ENCODE data around the gene LDLRAD3.
A peak's percentile ranks its signal among the peaks of the same experiment; 100 is the strongest.

LDLRAD3 gene

DNA sequence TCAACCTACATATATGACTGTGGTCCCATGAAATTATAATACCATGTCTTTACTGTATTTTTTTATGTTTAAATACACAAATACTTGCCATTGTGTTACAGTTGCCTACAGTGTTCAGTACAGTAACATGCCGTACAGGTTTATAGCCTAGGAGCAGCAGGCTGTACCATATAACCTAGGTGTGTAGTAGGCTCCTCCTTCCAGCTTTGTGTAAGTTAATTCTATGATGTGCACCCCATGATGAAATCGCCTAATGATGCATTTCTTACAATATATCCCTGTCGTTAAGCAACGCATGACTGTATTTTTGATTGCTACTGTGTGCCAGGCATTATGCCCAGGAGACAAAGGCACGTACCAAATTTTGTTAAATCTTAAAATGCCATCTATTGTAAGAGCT is 163.7 kb downstream of the LDLRAD3 start:
- DNase-seq, result no peak

DNA sequence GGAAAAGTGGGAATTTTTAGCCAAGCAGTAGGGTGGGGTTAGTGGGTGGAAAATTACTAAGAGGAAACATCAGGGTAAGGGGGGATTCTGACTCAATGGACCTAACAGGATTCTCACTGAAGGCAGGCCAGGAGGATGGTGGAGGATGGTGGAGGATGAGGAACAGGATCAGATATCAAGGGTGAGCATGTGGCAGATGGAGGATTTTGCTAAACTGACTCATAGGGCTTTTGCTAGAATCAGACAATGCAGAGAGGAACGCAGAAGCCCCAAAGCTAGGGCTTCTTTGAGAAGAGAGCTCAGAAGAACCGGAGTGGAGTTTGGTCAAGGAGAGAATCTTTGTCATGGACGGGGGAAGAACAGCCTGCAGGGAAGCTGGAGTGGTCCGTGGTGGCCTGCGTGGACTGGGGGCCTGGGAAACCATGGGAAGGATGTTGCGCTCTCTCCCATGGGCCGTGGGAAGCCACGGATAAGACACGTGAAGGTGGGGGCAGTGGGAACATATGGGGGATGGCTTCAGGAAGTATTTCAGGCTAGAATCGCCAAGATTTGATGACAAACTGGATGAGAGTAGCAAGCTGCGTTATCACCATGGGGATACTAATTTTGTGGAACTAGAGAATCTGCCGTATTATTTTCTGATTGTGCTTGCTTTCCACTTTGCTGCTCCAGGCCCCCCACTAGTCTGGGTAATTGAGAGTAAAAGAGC is 165.2 kb downstream of the LDLRAD3 start:
- DNase-seq, result peak; percentile 34

DNA sequence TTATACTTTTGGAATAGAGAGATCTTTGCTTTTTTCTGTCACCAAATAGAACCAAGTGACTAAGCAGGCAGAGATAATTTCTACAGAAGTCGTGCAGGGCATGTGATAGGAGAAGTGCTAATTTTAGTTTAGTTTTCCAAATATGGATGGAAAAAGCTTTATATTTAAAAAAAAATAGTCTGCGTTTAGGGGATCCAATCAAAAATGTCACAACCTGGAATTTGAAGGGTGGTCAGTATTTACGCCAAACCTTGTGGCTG is 165.7 kb downstream of the LDLRAD3 start:
- DNase-seq, result peak; percentile 27

DNA sequence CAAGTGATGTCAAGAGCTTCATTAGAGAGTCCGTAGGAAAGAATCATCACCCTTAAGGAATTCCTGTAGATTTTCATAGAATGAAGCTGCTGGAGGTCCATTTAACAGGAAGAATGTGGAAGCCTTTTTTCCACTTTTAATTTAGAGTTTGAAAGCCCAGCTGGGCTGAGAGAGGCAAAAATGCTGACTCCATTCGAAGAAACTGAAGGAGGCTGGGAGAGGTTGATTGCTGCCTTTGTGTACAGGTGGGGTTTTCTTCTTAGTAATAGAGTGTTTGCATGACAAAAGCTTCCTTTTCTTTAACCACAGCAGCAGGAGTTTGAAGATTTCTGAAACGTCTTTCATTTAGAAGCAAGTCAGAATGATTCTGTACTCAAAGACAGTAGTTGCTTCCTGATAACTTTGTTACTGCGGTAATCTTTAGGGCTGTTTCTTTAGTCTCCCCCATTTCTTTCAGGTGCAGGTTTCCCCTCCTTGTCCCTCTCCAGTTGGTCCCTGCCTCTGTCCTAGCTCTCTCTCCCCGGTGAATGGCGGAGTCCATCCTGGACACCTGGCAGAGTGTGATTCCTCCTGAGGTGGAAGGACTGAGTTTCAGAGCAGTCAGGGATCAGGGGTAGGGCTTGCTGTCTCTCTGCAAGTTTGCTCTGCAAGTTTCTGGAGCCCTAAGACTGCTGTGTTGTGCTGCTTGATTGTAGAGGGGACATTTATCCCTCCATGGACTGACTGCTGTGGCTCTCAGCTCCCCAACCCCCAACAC is 166.2 kb downstream of the LDLRAD3 start:
- peak; percentile 41 for DNase-seq

DNA sequence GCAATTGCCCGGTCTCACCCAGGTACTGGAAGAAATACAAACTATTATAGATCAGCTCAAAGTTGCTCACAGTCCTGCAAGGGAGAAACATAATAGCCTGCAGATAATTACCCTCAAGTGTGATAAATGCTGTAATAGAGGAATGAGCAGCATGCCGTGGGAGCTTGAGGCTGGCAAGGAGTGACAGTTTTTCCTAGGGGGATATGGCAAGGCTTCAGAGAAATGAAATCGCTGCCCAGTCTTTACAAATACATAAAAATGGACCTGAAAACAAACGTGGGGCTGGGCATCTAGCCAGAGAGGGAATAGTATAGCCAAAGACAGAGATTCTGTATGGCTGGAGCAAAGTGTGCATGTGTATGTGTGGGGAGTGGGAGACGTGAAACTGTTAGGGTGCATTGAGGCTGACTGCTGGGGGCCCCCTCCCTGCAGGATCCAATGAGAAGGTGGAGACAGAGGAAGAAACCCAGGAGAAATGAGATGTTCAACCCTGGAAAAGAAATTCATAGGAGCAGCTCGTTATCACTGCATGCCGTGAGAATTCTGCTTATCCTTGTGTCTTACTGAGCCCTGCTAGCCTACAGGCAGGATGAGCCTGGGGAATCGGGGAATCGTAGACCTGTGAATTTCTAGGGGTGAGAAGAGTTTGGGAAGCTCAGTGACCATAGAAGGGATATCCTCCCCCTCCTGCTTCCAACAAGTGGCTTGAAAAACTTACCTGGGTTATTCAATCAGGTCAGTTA is 167.0 kb downstream of the LDLRAD3 start:
- DNase-seq, result no peak

DNA sequence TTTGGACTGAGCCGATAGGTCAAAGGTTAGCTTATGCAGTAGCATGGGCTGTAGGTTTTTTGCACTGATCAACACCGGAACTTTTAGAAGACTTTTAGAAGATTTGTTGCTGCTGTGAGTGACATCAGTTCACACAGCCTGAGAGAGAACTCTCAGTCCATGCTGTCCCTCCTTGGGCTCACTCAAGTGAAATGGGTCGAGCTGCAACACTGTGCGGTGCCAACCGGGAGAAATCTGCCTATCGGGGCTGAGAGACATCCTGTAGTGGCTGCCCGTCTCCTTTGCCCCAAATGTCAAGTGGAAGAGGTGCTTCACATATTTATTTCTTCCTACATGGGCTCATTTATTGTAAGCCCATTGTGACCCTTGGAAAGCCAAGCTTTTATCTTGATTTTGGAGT is 170.2 kb downstream of the LDLRAD3 start:
- DNase-seq, result no peak

DNA sequence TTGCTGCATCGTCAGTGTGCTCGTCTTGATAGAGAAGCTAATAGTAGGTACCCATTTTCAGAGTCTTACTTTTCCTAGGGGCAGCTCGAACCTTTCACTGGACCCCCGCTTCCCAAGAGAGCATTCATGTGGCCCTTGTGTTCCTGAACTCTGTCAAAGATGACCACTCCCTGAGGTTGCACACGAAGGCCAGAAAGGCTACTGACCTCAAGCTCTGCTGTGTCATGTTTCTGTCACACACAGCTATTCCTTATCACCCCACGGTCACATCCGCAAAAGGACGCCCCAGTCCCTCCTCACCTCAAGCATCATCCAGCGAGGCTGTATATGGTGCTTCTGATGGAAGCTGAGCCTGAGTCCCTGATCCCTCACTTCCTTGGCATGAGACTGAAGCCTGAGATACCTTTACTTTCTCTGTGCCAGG is 171.5 kb downstream of the LDLRAD3 start:
- no peak for DNase-seq

DNA sequence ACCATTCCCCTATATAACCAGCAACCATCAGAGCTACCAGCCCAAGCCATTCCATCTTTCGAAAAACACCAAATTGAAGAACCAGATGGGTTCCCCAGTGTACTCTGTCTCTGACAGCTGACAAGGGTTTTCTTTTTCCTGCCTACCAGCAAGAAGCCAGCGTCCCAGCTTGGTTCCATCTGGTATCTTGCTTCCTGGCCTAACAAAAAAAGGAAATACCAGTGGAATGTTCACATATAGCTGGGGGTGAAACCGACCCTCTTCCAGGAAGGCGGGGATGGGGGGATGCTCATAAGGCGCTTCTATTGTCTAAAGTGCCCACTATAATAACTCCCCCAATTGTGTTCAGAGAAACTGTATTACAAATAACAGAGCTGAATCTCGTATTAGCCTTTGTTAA is 172.3 kb downstream of the LDLRAD3 start:
- DNase-seq, result no peak

DNA sequence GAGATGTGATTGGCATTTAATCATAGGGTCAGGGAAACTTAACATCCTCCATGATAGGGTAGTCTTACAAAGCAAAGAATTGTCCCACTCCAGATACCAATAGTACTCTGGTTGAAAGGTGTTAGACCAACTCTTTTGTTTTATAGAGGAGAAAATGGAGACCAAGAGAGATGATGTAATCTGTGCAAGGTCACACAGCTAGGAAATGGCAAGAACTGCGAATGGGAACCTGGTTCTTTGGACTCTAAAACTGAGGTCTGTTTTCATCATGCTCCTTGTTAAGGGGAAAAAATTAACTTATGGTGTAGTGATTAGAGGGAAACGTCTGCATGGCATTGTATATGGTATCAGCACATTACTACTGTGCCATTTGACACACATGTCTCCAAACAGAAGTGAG is 174.2 kb downstream of the LDLRAD3 start:
- DNase-seq, result no peak

DNA sequence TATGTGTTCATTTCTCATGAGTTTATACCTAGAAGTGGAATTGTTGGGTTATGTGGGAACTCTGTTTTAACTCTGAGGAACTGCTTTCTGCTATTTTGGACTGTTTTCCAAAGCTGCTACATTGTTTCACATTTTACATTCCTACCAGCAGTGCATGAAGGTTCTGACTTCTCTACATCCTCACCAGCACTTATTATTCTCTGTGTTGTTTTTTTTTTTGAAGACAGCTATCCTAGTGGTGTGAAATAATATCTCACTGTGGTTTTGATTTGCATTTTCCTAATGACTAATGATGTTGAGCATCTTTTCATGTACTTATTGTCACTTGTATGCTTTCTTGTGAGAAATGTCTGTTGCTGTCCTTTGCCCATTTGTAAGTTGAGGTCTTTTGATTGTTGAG is 175.4 kb downstream of the LDLRAD3 start:
- DNase-seq, result no peak

DNA sequence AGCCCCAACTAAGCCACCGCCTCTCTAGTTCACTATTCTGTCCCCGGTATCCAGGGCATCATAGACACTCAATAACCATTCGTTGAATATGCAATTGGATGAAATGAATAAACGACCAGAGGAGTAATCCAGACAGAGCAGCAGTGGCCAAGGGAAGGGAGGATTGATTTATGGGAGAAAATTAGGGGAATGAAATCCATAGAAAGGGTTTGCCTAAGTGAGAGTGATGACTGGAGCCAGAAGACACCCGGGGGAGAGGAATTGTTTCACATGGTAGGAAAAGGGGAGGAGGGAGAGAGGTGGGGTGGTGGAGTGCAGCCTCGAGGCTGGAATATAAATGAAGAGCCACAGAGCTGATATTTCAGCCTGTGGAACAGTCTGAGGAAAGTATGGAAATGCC is 177.2 kb downstream of the LDLRAD3 start:
- DNase-seq, result no peak

DNA sequence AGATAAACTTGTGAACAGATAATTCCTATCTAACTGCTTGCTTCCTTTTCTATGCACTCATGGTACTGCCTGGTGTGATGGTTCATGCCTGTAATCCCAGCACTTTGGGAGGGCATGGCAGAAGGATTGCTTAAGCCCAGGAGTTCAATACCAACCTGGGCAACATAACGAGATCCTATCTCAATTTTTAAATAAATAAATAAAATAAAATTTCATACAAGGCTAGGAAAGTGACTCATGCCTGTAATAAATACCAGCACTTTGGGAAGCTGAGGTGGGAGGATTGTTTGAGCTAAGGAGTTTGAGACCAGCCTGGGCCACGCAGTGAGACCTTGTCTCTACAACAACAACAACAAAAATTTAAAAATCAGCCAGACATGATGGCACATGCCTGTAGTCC is 178.8 kb downstream of the LDLRAD3 start:
- DNase-seq, result no peak

DNA sequence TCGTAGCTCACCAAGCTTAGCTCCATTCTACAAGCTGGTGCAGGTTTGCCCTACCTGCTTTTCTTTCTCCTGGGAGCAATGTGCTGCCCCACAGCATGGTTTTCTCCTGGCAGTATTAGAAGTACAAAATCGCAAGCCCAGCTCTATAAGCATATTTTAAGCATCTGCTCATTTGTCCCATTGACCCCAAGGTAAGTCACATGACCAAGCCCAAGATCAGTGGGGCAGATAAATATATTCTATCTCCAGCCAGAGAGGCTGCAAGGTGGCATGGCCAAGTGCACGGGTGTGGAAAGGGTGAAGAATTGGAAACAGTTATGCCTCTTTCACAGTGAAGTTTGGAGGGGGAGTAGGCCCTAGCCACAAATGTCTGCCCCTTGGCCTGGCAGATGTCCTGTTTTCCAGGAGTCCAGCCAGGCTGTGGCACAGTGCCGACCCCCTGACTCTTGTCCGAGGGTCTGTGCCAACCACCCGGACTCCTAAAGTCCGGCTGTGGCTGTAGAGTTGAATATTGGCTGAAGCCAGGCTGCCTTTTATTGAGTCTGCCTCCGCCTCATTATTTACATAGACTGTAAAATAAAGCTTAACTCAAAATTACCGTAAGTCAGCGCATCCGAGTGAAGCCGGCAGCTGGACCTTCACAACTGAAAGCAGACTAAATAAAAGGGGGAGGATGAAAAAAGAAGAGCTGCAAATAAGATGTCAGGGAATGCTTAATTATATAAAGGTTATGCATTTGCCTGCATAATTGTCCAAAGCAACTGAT is 179.7 kb downstream of the LDLRAD3 start:
- DNase-seq, result no peak

DNA sequence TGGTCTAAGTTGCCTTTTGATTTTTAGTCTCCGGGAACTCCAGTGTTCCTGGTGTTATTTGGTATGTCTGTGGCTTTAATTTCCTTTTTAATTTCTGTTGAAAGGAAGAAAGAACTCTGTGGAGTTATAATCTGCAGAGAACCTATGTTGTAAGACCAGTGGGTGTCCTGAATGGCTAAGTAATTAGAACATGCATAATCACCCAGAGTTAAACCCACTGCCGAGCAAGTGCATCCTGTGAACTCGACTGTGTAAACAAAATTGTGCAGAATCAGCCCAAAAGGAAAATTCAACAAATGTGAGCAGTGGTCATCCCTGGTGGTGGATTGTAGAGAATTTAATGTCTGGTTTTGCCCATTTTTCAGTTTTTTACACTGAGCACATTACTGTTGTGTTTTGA is 182.8 kb downstream of the LDLRAD3 start:
- DNase-seq, result no peak

DNA sequence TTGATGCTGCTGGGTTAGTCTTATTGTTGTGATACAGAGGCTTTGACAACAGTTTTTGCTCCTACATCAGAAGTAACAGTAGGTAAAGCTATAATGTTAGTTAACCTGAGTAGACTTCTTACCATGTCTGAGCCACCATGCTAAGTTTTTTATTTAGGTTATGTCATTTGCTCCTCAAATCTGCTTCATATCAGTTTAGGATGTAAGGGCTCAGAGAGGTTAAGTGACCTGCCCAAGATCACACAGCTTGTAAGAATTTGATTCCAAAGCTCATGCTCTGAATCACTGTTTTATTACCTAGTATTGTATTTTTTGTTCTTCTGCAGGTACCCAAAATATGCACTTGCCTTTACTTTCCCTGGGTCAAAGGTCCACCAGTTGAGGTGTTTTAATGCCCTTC is 183.7 kb downstream of the LDLRAD3 start:
- DNase-seq, result no peak

DNA sequence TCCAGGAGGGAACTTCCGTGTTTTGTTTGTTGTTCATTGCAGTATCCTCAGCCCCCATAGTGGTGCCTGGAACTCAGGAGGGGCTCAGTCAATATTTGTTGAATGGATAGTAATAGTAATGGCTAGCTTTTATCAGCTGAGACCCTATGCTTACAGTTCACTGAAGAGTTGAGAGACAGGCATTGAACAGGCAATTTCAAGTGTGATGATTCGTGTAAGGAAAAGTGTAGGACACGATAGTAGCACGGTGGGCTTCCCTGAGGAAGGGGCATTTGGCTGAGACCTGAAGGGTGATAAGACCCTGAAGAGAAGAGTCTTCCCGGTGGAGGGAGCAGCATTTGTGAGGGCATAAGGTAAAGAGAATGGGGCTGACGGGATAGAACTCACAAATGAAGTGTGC is 186.1 kb downstream of the LDLRAD3 start:
- DNase-seq, result no peak

DNA sequence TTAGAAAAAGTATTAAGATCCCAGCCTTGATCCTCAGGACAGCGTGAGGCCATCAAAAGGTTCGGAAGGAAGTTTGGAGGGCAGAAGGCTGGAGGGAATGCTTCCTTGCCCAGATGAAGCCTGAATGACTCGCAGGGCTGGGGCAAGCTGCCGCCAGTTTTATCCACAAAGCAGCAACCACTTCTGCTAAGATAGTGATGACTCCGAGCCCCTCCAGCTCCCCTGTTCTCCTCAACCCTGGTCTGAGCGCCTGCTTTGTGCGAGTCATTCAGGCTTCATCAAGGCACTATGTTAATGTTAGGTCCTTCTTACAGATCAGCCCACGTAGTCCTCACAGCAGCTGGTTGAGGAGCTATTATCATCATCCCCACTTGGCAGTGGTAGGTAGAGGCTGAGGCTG is 186.5 kb downstream of the LDLRAD3 start:
- no peak for DNase-seq

DNA sequence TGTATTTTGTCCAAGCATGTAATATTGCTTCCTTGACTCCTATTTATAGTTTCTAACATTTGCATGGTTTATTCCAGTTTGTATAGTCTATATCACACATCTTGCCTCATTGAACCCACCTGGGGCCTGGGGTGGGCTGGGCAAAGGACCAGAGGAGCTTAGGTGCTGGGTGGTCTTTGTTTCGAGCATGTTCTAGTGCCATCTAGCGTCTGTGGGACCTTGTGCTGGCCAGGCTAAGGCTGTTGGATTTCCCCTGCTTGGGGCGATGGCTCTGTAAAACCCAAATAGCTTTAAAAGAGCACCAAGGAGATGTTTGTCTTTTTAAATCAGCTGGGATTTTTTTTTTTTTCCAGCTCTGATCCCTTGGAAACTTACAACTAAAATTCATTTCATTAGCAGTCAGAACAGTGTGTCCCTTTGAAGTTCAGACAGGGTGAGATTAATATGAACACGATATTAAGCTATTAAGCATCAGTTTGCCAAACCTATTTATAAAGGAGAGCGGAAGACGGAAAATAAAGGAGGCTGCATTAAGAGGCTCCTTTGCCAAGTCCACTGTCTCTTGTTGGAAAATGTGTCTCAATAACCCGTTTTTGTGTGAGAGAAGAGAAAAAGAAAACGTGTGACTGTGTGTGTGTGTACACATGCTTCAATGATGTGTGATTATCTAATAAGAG is 188.0 kb downstream of the LDLRAD3 start:
- peak; percentile 74 for DNase-seq

DNA sequence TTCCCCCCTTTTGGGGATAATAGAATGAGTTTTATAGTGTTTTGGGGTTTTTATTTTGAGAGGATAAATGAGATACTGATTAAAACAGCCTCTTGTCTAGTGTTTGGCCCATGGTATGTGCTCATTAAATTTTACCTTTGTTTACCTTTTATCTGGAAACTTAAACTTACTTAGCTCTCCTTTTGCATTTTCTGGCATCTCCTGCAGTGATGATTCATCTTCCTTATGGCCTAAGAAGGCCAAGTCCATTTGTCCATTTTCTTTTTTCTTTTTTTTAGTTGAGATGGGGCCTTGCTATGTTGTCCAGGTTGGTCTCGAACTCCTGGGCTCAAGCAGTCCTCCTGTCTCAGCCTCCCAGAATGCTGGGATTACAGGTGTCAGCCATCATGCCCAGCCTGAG is 189.1 kb downstream of the LDLRAD3 start:
- DNase-seq, result no peak

DNA sequence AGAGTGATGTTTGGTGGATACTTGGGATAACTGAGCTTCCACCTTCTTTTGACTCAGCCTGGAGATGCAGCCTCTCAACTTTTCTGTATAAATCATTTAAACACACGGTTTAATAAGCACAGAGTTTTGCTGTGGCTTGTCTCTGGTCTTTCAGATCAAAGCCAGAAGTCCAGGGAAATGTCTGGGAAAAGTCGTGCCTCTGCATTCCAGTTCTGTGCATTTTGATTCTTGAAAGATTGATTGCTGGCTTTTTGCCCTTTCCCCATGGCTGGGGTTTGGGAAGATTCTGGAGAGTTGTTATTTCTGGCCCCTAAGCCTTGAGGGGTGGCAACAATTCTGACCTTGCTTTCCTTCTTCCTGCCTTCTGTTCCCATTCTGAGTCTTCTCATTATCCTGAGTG is 191.2 kb downstream of the LDLRAD3 start:
- no peak for DNase-seq

DNA sequence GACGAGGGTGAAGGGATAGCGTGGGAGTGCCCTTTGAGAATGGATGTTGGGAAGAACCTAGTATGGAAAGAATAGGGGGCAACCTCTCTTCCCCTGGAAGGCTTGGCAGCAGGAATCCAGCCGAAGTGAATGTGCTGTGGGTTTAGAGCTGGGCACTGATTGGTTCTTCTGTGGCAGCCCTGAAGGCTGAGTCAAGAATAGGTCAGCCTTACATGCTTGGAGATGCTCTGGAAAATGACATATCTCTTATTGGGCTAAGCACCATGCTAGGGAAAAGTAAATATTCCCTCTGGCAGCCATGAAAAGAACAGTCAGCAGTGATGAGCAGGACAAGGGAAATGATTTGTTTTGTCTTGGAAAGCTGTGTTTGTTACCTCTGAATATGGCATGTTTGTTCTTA is 195.9 kb downstream of the LDLRAD3 start:
- no peak for DNase-seq

DNA sequence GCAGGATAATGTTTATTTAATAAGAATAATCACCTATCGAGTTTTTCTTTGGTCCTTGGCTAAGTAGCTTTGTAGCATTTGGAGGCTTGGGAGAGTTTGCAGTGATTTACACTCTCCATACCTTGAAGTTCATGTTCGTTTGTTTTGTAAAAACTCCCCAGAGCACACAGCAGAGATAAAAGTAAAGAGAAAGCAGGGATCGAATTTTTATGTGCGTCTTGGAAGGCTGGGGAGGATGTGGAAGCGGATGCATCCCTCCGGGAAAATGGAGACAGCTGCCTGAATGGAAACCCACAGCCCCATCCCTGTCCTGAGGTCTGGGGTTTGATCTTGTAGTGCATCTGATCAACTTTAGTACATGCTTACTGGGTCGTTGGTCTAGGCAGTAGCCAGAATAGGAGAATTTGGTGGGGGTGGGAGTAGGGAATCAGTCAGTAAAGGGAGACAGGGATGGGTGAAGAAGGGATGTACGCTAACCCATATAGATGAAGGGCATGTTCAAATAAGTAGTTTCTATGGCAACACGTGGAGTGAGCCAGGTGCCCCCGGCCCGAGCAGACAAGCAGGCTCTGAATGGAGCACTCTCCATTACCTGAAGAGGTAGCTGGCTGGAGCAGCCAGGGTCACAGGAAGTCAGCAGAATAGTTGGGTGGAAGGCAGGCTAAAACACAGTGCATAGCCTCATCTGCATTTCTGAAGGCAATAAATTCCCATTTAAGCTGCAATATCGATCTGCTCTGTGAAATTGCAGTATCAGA is 197.5 kb downstream of the LDLRAD3 start:
- no peak for DNase-seq

All from OCI-M1 (cell line).